Left lung (tissue), 10 donors: ENCODE data around the gene SLC35G1. TPM values are rescaled to one million over a fixed set of nuclear protein-coding genes. Genes with fewer than 3 reads are reported as not detected.

Source experiments
- ATAC-seq: fragments of 200-7000 bp; cut with Tn5 transposase; one replicate; pipeline ENCODE4 v1.9.1; 2020; ENCODE audit warnings: moderate library complexity
- DNase-seq, 4 donors: peaks; one replicate each; pipeline ENCODE4 v3.0.0-alpha.2; 2013 to 2020
- H3K27ac ChIP-seq, 2 donors: fragments of 200-600 bp; sonication (generic) in 1 of 2; one replicate each; pipeline versions ENCODE4 v1.5.0 to v1.8.0; 2020 to 2021
- H3K27me3 ChIP-seq, 2 donors: fragments of 200-600 bp; sonication (generic) in 1 of 2; one replicate each; pipeline versions ENCODE4 v1.5.0 to v1.8.0; 2020 to 2021
- H3K36me3 ChIP-seq, 2 donors: fragments of 200-600 bp; sonication (generic) in 1 of 2; one replicate each; pipeline versions ENCODE4 v1.5.0 to v1.8.0; 2020 to 2021
- H3K4me1 ChIP-seq, 2 donors: fragments of 200-600 bp; one replicate each; pipeline ENCODE4 v1.8.0; 2021
- H3K4me3 ChIP-seq, 2 donors: fragments of 200-600 bp; sonication (generic) in 1 of 2; one replicate each; pipeline versions ENCODE4 v1.5.0 to v1.8.0; 2020 to 2021; ENCODE audit warnings: mild to moderate bottlenecking in 1 of 2
- H3K9me3 ChIP-seq, 2 donors: fragments of 200-600 bp; sonication (generic) in 1 of 2; one replicate each; pipeline versions ENCODE4 v1.5.0 to v1.8.0; 2020 to 2021
- CTCF ChIP-seq, 2 donors: fragments of 200-600 bp; sonication (generic) in 1 of 2; IDR thresholded peaks; one replicate each; pipeline versions ENCODE4 v1.5.0 to v1.8.0; 2021; ENCODE audit warnings: antibody characterized with exemption in 2 of 2
- intact Hi-C, 2 donors: fragments of 100-400 bp; cut with DNase I; formaldehyde crosslinking; loops; one replicate each; pipeline versions ENCODE4 v1.11.2 to v1.14.2; 2022
- polyA plus RNA-seq, 6 donors: library from polyadenylated mRNA; unstranded; fragments of 120-200 nt; gene quantifications; one replicate each; pipeline ENCODE4 v1.2.1, GENCODE V29; 2013; ENCODE audit not compliant: insufficient read length in 6 of 6
- total RNA-seq, 2 donors: library from RNA; stranded (reverse); fragmentation: NEBNext Ultra II Directional; extraction: Animal tissue kit (Norgen Biotek cat#: 25700); gene quantifications; one replicate each; pipeline ENCODE4 v1.2.1, GENCODE V29; 2021
- donor health status: DM: no; HTN: yes; CAD: no.
- donor health status: DM: no; HTN: no; CAD: no.

Gene SLC35G1
- total and polyA plus RNA-seq, 8 donors: 3.7 to 8.7 (median 7.5) TPM

DNA sequence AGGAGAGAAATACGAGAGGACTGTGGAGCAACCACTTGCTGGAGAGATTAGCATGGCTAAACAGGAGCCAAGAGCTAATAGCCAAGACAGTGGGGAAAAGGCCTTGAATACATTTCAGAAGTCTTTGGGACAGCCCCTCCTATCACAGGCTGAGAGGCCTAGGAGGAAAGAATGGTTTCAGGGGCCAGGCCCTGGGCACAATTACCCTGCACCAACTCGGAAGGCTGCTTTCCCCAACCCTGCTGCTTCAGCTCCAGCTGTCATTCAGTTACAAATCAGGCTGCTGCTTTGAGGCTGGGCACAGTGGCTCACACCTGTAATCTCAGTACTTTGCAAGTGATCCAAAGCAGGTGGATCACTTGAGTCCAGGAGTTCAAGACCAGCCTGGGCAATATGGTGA, 32.0 kb upstream of the SLC35G1 start:
- Histone ChIP-seq H3K4me3 (no peak overlapping the region), H3K36me3 (no peaks in the 10 kb centered on the region), H3K27ac (no peak overlapping the region), H3K27me3 (no peaks in the 10 kb centered on the region), H3K4me1 (no peaks in the 10 kb centered on the region), H3K9me3 (no peaks in the 10 kb centered on the region)
- ATAC-seq (no peak), DNase-seq (no peak)
- intact Hi-C loops: no loop called here
- TF ChIP-seq CTCF (IDR thresholded peaks at IDR 0.05): no peak

DNA sequence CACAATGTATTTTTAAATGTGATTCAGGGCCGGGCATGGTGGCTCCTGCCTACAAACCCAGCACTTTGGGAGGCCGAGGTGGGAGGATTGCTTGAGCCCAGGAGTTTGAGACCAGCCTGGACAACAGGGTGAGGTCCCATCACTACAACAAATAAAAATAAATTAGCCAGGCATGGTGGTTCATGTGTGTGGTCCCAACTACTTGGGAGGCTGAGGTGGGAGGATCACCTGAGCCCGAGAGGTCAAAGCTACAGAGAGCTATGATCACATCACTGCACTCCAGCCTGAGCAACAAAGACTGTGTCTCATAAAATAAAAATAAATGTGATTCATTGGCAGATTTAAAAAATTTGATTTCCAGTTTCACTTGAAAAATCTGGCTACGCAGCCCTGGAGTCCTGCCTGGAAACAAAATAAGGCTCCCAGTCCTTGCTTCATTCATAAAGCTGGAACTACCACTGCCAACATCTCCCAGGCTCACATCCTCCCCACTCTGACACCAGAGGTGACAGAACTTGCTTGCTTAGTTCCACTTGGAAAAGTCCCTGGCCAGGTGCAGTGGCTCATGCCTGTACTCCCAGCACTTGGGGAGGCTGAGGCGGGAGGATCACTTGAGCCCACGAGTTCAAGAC, 27.9 kb upstream of the SLC35G1 start:
- H3K27me3 ChIP-seq: no peaks in the 10 kb centered on the region
- H3K9me3 ChIP-seq: no peaks in the 10 kb centered on the region
- no peaks in the 10 kb centered on the region for H3K4me1 ChIP-seq
- no peaks in the 10 kb centered on the region for H3K36me3 ChIP-seq
- DNase-seq (no peak), ATAC-seq (no peak)
- TF ChIP-seq CTCF (IDR thresholded peaks at IDR 0.05): no peak
- H3K27ac ChIP-seq: no peak overlapping the region
- intact Hi-C loops: no loop called here
- H3K4me3 ChIP-seq: no peak overlapping the region

- DNase-seq: no peak
- no peak for ATAC-seq
- no peaks in the 10 kb centered on the region for H3K9me3 ChIP-seq
- no peaks in the 10 kb centered on the region for H3K36me3 ChIP-seq
- H3K27ac ChIP-seq: no peak overlapping the region
- H3K4me1 ChIP-seq: no peaks in the 10 kb centered on the region
- intact Hi-C loops: no loop called here
- H3K4me3 ChIP-seq: no peak overlapping the region
- no peaks in the 10 kb centered on the region for H3K27me3 ChIP-seq
- no peak for TF ChIP-seq CTCF (IDR thresholded peaks at IDR 0.05)
Observed at GRCh38 chr10:93867525-93867924, 26.3 kb upstream of the SLC35G1 start.

GRCh38 chr10:93871671-93872204, 22.0 kb upstream of the SLC35G1 start:
- no peaks in the 10 kb centered on the region for H3K36me3 ChIP-seq
- DNase-seq: no peak
- no peaks in the 10 kb centered on the region for H3K4me1 ChIP-seq
- TF ChIP-seq CTCF (IDR thresholded peaks at IDR 0.05): no peak
- H3K27ac ChIP-seq: no peak overlapping the region
- intact Hi-C loops: no loop called here
- no peak for ATAC-seq
- no peak overlapping the region for H3K4me3 ChIP-seq
- H3K27me3 ChIP-seq: no peaks in the 10 kb centered on the region
- no peaks in the 10 kb centered on the region for H3K9me3 ChIP-seq

DNA sequence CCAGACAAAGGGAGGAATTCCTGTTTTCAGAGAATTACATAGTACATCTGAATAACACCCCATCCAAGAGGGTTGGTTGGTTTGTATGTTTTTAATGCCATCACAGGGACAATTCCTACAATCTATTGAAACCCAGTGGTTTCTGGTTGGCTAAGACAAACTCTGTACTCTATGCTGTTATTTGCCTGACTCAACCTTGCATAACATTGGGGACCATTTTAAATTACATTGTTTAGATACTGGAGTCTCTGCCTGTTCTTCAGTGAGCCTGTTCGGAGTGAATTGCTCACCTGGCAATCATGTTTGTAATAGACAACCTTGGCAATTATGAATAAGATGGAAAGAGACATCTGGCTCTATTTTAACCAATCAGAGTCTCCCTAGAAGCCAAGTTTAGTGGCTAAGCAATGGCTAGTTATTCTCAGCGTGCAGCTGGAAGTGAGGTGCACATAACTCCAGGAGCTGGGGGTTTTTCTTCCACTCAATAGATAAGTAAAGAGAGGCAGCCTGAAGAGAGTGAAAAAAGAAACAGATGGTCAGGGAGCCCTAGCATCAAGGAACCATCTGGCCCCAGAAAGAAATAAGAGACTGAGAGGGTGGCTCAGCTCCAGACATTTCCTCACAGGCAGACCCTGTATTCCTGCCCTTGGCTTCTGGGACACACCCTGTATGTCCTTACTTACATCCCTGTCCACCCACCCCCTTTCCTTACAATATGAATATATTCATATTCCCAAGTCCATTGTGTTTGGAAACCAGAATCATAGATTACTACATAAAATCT, 21.2 kb upstream of the SLC35G1 start:
- Histone ChIP-seq H3K27ac (no peak overlapping the region), H3K9me3 (no peaks in the 10 kb centered on the region), H3K4me3 (no peak overlapping the region), H3K36me3 (no peaks in the 10 kb centered on the region), H3K4me1 (no peaks in the 10 kb centered on the region), H3K27me3 (no peaks in the 10 kb centered on the region)
- intact Hi-C loops: no loop called here
- no peak for DNase-seq
- no peak for TF ChIP-seq CTCF (IDR thresholded peaks at IDR 0.05)
- ATAC-seq: no peak
